ENCODE data around the gene ZNF324B. TPM values are rescaled to one million over a fixed set of nuclear protein-coding genes. Genes with fewer than 3 reads are reported as not detected.
"Not testable (repeated sequence)": the region's sequence is repeated elsewhere in the genome, so short reads cannot be mapped to it uniquely, and the experiment has no call there.

ZNF324B gene
- total and polyA plus RNA-seq, 2 of the 8 experiments (the other 6 are each of a cell fraction or from before 2014, with no cell fraction given) = 2.9 to 6.0 TPM

- FAIRE-seq; H3K79me2 ChIP-seq (ENCODE audit: control insufficient read depth in 1 of 2, insufficient read depth in 2 of 2, low read length in 2 of 2); H2BK5ac ChIP-seq (ENCODE audit: low read depth, low read length); H4K20me1 ChIP-seq (replicated peaks in 1 of 2; ENCODE audit: control insufficient read depth in 1 of 2, insufficient read depth in 2 of 2, low read length in 2 of 2); H2BK120ac ChIP-seq (replicated peaks; ENCODE audit: low read depth, low read length); H3K14ac ChIP-seq (ENCODE audit: insufficient read length); DNase-seq (ENCODE audit: low read depth in 1 of 2, low spot score in 2 of 2); H3K4me3 ChIP-seq (ENCODE audit: extremely low read depth in 1 of 4, insufficient read depth in 2 of 4, low read depth in 3 of 4, low read length in 4 of 4); H3K27me3 ChIP-seq (replicated peaks in 1 of 4; ENCODE audit: control insufficient read depth in 3 of 4, extremely low read depth in 1 of 4, insufficient read depth in 3 of 4, low read length in 3 of 4); H4K91ac ChIP-seq (replicated peaks; ENCODE audit: insufficient read length, low read length); H3K56ac ChIP-seq (replicated peaks; ENCODE audit: insufficient read length, low read depth, low read length); H3K4ac ChIP-seq (replicated peaks; ENCODE audit: insufficient read length, low read depth, low read length); H2AFZ ChIP-seq (ENCODE audit: low read length); H3K18ac ChIP-seq (ENCODE audit: extremely low read depth, low read length); H3K27ac ChIP-seq (ENCODE audit: low read depth, low read length); H3K4me2 ChIP-seq (ENCODE audit: insufficient read depth in 1 of 2, low read depth in 2 of 2, low read length in 2 of 2); H4K8ac ChIP-seq (ENCODE audit: extremely low read depth, insufficient read depth, low read length); H3K23me2 ChIP-seq (ENCODE audit: low read depth, low read length); H2BK12ac ChIP-seq (ENCODE audit: low read depth, low read length); H2BK20ac ChIP-seq (ENCODE audit: low read length); H3K9ac ChIP-seq (replicated peaks in 1 of 4; ENCODE audit: extremely low read depth in 1 of 4, low read depth in 3 of 4, low read length in 3 of 4); H3K79me1 ChIP-seq (ENCODE audit: low read depth, low read length); H2AK5ac ChIP-seq (ENCODE audit: low read depth, low read length); H4K5ac ChIP-seq (ENCODE audit: insufficient read length, low read depth, low read length); H3K23ac ChIP-seq (ENCODE audit: insufficient read length); H3K4me1 ChIP-seq (replicated peaks in 1 of 4; ENCODE audit: control insufficient read depth in 3 of 4, insufficient read depth in 4 of 4, low read length in 3 of 4); H3K36me3 ChIP-seq (ENCODE audit: control insufficient read depth in 2 of 4, insufficient read depth in 4 of 4, low read length in 3 of 4); H3K9me3 ChIP-seq (ENCODE audit: insufficient read depth in 2 of 2, low read depth in 1 of 2, low read length in 1 of 2); H2BK15ac ChIP-seq (ENCODE audit: low read length): not testable (repeated sequence)
- TF ChIP-seq CTCF (IDR thresholded peaks at IDR 0.05; ENCODE audit: control extremely low read depth in 1 of 3, insufficient read depth in 1 of 3, low read depth in 1 of 3, low read length in 3 of 3) = peak in 2 of 3 experiments; percentile 17 to 34; a peak in 1 of 4 replicates
- ChIA-PET POLR2A (ENCODE audit: partially characterized antibody) (interaction anchor here (1.0 to 1.3 kb wide), 2 partner anchors 59 to 91 kb away, joined by 4 read pairs; partner anchors contain the start of gene TRIM28), CTCF (ENCODE audit: partially characterized antibody) (interaction anchor here (1.4 to 3.8 kb wide), 3 partner anchors 11 to 35 kb away, joined by 4 to 12 read pairs (median 8); partner anchors contain the start of gene ZBTB45)
- 86 to 100% methylated on average over 1 to 3 of the region's 5 CpGs for WGBS, 2 experiments (ENCODE audit: extremely low coverage in 1 of 2, insufficient coverage in 1 of 2, insufficient read length in 1 of 2, insufficient replicate concordance in 2 of 2, low coverage in 1 of 2, low lambda C conversion rate in 2 of 2, missing lambda C conversion rate in 1 of 2)
Measured at GRCh38 chr19:58484349-58484748, 32.9 kb downstream of the ZNF324B start.

Measured in H1 (cell line).